Activated CD4-positive, alpha-beta T cell treated with anti-CD3 and anti-CD28 coated beads, Interleukin-2, amount 10 ng/mL, durations not matched to agents 24 days and 14 days (primary cell): ENCODE results near the gene TNNT3. TPM values are rescaled to one million over a fixed set of nuclear protein-coding genes. Genes with fewer than 3 reads are reported as not detected.
"Not testable (repeated sequence)": the region's sequence is repeated elsewhere in the genome, so short reads cannot be mapped to it uniquely, and the experiment has no call there.

Experiments
- DNase-seq: peaks from one replicate; pipeline ENCODE4 v3.0.0; 2022
- H3K27ac Mint-ChIP-seq: one replicate; pipeline ENCODE4 v1.8.0; 2022; ENCODE audit warnings: mild to moderate bottlenecking, mixed read lengths
- H3K27me3 Mint-ChIP-seq: one replicate; pipeline ENCODE4 v1.8.0; 2022; ENCODE audit warnings: mixed read lengths
- H3K36me3 Mint-ChIP-seq: one replicate; pipeline ENCODE4 v1.8.0; 2022; ENCODE audit warnings: low read depth, mild to moderate bottlenecking, mixed read lengths
- H3K4me1 Mint-ChIP-seq: one replicate; pipeline ENCODE4 v1.8.0; 2021; ENCODE audit warnings: mixed read lengths
- H3K4me3 Mint-ChIP-seq: one replicate; pipeline ENCODE4 v1.8.0; 2022; ENCODE audit warnings: mild to moderate bottlenecking, moderate library complexity, mixed read lengths
- H3K9me3 Mint-ChIP-seq: one replicate; pipeline ENCODE4 v1.8.0; 2021; ENCODE audit warnings: mixed read lengths
- intact Hi-C: fragments of 100-400 bp; cut with micrococcal nuclease; formaldehyde crosslinking; loops from one replicate; pipeline ENCODE4 v1.15.1; 2023
- total RNA-seq: library from RNA; stranded (reverse); gene quantifications from 2 replicates; pipeline ENCODE4 v1.2.3, GENCODE V29; 2022

The TNNT3 gene
- 1.1 and 1.2 TPM in 2 replicates for total RNA-seq

DNA sequence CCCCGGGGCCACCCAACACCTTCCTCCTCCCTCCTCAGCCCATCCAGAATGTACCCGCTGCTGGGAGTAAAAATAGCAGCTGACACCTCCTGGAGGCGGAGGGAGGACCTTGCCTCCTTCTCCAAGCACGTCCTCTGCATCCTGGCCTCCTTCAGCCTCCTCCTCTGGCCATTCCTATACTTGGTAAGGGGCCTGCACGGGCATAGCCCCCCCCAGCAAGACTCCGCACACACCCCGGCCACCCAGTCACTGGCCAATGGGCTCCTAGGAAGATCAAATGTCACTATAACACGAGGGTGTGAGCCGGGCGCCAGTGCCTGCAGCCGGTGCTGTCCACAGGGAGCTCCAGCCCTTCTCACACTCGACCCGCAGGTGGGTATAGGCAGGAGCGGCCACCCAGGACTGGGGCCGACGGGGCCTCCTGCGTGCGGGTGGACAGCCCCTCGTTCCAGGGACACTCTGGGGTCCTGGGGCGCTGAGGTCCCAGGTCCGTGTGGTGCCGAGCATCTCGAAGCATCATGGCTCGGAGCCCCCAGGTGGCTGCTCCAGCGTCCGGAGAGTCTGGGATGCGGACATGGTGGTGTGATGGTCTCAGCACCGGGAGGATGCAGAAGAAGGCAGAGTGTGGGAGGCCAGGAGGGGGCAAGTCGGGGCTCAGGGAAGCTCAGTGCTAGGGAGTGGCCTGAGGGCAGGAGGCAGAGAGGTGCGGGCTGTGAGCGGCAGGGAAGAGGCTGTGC is at the start of gene TNNT3:
TNNT3 (plus strand) TSS at position 313 of the 737 bp plus-strand sequence. CDS start 3,172 bp downstream, outside the sequence.
- Mint-ChIP-seq H3K4me1 (peaks cover 5% of the 10 kb centered on the region), H3K27ac (no peak within 1 kb of the TSS), H3K4me3 (no peak within 1 kb of the TSS), H3K27me3 (no peaks in the 10 kb centered on the region), H3K9me3 (peaks cover 7% of the 10 kb centered on the region), H3K36me3 (peaks cover 2% of the 10 kb centered on the region)
- intact Hi-C loops: loop anchor here (5.0 kb wide), 2 partner anchors 37 to 67 kb away; partner anchors contain the start of gene LSP1
- DNase-seq: peak; percentile 59

DNA sequence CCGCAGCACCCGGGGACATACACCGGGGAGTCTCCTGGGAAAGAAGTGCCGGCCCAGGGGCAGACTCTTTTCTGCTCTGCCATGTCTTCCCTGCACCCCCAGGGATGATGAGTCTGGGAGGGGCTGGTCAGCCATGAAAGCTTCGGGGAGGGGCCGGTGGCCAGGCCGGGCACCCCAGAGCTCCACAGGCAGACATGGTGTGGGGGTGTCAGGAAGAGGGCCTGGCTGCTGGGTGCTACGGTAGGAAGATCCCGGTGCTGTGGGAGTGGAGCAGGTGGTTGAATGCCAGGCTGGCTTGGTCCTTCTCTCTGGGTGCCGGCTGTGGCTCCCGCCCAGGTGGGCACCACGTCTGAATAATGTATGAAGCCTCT is 49.2 kb upstream of the TNNT3 start:
- H3K4me3 Mint-ChIP-seq: peak overlapping the region; percentile 39
- peaks cover 31% of the 10 kb centered on the region for H3K4me1 Mint-ChIP-seq
- H3K27ac Mint-ChIP-seq: no peak overlapping the region
- H3K27me3 Mint-ChIP-seq: no peaks in the 10 kb centered on the region
- H3K36me3 Mint-ChIP-seq: peaks cover 27% of the 10 kb centered on the region
- no peak for DNase-seq
- intact Hi-C loops: no loop called here
- H3K9me3 Mint-ChIP-seq: no peaks in the 10 kb centered on the region

DNA sequence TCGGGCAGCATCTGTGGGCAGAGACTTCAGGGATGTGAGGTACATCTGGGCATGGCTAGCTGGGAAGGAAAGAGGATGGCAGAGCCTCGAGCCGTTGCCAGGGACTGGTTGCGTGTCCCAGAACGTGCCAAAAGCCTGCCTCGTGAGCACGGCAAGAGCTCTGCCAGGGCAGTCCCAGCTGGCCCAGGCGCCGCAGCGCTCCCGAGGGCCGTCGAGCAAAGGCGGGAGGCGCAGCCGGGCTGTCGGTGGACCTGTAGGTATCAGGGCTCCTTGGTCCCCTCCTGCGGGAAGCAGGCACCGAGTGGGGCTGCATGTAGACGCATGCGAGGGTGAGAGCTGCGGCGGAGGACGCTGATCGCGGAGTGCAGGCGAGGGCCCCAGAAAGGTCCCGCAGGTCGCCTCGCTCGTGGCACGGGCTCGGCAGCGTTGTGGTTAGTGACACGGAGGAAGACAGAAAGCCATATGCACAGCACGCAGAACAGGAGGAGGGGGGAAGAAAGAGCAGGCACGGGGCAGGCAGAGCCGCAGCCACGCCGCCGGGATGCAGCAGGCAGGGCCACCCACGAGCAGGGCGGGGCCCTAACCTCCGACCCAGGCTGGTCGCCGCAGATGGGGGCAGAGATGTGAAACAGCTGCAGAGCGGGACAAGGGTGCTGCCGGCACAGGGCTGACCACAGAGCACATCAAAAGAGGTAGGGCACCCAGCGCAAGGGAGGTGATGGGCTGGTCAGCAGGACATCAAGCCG is 48.6 kb upstream of the TNNT3 start:
- Mint-ChIP-seq H3K27me3 (no peaks in the 10 kb centered on the region), H3K27ac (peak overlapping the region; percentile 48), H3K4me1 (peaks cover 30% of the 10 kb centered on the region), H3K4me3 (peak overlapping the region; percentile 39), H3K9me3 (no peaks in the 10 kb centered on the region), H3K36me3 (peaks cover 23% of the 10 kb centered on the region)
- DNase-seq: peak; percentile 76
- intact Hi-C loops: no loop called here

DNA sequence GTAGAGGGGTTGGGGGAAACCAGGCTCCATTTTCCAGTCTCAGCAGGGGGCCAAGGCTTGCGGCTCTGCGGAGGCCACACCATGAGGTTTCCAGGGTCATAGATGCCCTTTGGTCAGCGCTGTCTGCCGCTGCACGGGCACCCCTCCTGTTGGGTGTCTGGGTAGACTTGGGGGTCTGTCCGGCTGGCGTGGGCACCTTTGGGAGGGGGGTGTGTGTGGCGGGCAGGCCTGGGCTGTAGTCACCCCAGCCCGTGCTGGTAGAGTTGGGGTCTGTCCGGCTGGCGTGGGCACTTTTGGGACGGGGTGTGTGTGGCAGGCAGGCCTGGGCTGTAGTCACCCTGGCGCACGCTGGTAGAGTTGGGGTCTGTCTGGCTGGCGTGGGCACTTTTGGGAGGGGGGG is 48.0 kb upstream of the TNNT3 start:
- no peak overlapping the region for H3K27ac Mint-ChIP-seq
- peaks cover 30% of the 10 kb centered on the region for H3K4me1 Mint-ChIP-seq
- no peaks in the 10 kb centered on the region for H3K9me3 Mint-ChIP-seq
- no peaks in the 10 kb centered on the region for H3K27me3 Mint-ChIP-seq
- H3K4me3 Mint-ChIP-seq: no peak overlapping the region
- no peak for DNase-seq
- intact Hi-C loops: no loop called here
- H3K36me3 Mint-ChIP-seq: peaks cover 19% of the 10 kb centered on the region

DNA sequence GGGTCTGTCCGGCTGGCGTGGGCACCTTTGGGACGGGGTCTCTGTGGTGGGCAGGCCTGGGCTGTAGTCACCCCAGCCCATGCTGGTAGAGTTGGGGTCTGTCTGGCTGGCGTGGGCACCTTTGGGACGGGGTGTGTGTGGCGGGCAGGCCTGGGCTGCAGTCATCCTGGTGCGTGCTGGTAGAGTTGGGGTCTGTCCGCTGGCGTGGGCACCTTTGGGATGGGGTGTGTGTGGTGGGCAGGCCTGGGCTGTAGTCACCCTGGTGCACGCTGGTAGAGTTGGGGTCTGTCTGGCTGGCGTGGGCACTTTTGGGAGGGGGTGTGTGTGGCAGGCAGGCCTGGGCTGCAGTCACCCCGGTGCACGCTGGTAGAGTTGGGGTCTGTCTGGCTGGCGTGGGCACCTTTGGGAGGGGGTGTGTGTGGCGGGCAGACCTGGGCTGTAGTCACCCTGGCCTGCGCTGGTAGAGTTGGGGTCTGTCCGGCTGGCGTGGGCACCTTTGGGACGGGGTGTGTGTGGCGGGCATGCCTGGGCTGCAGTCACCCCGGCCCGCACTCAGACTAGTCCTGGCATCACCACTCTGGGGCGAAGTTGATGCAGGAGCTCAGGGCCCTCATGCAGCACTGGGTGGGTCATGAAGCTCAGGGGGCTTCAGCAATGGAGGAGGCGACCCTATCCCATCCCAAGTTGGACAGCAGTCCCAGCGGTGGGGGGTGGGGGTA is 47.1 kb upstream of the TNNT3 start:
- DNase-seq: no peak
- Mint-ChIP-seq H3K27me3 (no peaks in the 10 kb centered on the region), H3K27ac (peak overlapping the region; percentile 45), H3K4me1 (peaks cover 28% of the 10 kb centered on the region), H3K36me3 (peaks cover 17% of the 10 kb centered on the region), H3K9me3 (no peaks in the 10 kb centered on the region), H3K4me3 (no peak overlapping the region)
- intact Hi-C loops: no loop called here

DNA sequence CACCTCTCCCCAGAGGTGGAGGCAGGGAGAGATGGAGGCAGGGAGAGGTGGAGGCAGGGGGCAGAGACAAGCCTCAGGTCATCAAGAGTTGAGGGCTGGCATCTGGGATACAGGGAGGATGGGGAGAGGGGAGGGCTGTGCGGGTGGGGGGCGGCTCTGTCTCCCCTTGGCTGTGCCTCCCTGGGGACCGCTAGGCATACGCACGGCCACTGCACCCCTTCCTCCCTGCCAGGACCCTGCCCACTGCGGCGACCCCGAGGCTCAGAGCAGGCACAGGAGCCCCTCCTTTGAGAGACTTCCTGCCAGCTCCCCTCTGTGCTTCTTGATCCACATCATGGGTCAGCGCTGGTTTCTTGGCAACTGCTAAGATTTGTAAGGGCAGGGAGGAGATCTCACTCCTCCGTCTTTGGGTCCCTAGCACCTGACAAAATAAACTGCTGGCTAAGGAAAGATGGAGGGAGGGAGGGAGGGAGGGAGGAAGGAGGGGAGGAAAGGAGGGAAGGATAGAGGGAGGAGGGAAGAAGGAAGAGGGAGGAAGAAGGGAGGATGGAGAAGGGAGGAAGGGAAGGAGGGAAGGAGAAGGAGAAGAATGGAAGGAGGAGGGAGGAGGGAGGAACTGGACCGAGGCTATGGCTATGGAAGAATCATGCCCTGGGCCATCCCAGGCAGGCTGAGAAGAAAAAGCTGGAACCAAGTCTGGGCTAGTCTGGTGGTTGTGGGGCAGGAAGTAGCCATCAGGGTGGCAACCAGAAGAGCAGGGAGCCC is 46.3 kb upstream of the TNNT3 start:
- H3K4me1 Mint-ChIP-seq: peaks cover 30% of the 10 kb centered on the region
- peak overlapping the region; percentile 45 for H3K27ac Mint-ChIP-seq
- DNase-seq: no peak
- H3K36me3 Mint-ChIP-seq: peaks cover 13% of the 10 kb centered on the region
- H3K4me3 Mint-ChIP-seq: no peak overlapping the region
- no peaks in the 10 kb centered on the region for H3K27me3 Mint-ChIP-seq
- H3K9me3 Mint-ChIP-seq: no peaks in the 10 kb centered on the region
- intact Hi-C loops: no loop called here

DNA sequence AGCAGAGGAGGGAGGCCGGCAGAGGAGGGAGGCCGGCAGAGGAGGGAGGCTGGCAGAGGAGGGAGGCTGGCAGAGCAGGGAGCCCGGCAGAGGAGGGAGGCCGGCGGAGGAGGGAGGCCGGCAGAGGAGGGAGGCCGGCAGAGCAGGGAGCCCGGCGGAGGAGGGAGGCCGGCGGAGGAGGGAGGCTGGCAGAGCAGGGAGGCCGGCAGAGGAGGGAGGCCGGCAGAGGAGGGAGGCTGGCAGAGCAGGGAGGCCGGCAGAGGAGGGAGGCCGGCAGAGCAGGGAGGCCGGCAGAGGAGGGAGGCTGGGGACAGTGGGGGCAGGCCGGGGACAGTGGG is 45.7 kb upstream of the TNNT3 start:
- H3K4me3 Mint-ChIP-seq, H3K27ac Mint-ChIP-seq, intact Hi-C loops, H3K9me3 Mint-ChIP-seq, DNase-seq, H3K27me3 Mint-ChIP-seq: not testable (repeated sequence)
- peaks cover 30% of the 10 kb centered on the region for H3K4me1 Mint-ChIP-seq
- peaks cover 13% of the 10 kb centered on the region for H3K36me3 Mint-ChIP-seq

DNA sequence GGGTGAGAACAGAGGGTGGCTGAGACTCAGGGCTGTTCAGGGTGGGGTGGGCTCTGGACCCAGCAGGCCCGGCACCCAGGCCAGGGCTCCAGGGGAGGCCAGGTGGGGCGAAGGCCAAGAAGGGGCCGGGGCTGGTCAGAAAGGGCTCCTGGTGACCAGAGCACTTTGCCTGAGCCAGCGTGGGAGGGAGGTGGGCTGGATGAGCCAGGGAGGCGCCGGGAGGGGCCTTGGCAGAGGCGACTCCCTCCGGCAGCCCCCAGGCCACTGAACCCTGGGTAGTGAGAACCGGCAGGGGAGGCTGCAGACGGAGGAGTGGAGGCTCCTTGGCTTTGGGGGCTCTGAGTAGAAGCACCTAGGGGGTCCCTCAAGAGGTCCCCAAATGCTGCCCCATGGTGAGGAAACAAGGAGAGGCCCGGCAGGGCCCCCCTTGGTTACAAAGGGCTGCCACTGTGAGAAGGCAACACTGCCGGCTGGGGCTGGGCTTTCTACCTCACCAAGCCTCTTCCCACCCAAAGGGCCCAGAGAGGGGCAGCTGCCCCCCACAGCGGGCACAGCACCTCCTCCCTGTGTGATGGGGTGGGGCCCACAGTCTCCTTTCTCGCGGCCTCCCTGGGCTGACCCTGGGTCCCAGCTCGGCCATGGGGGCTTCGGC is 44.9 kb upstream of the TNNT3 start:
- H3K4me3 Mint-ChIP-seq, DNase-seq, H3K36me3 Mint-ChIP-seq, intact Hi-C loops, H3K9me3 Mint-ChIP-seq, H3K27me3 Mint-ChIP-seq, H3K27ac Mint-ChIP-seq: not testable (repeated sequence)
- peaks cover 22% of the 10 kb centered on the region for H3K4me1 Mint-ChIP-seq

DNA sequence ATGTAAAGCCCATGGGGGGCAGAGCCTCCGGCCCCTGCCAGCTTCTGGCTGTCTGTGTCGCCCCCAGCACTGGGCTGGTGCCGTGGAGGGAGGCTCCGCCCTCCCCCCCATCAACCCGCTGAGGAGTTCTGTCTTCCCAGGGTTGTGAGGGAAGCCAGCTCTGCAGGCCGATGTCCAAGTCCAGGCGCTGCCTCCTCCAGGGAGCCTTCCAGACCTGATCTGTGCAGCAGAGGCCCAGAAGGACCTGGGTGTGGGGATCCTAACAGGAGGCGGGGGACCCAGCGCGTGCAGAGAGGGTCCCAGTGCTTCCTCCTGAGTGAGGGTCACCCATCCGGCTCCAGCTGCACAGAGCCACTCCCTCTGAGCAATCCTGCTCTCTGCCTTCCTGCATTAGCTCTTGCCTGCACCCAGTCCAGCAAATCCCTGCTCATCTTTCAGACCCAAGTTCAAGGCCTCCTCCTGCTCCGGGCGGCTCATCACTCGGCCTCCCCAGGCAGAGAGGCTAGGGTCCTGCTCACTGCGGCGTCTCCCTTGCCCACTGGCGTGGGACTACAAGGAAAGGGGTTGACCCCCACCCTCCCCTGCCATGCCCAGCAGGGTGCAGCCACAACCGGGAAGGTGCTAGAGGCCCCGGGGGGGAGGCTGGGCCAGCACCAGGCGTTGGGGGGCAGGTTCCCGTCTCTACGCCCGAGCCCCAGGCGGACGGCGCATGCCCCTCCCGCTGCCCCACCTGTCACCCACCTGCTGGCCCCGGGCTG is 44.2 kb upstream of the TNNT3 start:
- Mint-ChIP-seq H3K27me3 (no peaks in the 10 kb centered on the region), H3K36me3 (peaks cover 5% of the 10 kb centered on the region), H3K9me3 (no peaks in the 10 kb centered on the region), H3K4me1 (peaks cover 21% of the 10 kb centered on the region), H3K27ac (no peak overlapping the region), H3K4me3 (no peak overlapping the region)
- intact Hi-C loops: no loop called here
- DNase-seq: no peak

DNA sequence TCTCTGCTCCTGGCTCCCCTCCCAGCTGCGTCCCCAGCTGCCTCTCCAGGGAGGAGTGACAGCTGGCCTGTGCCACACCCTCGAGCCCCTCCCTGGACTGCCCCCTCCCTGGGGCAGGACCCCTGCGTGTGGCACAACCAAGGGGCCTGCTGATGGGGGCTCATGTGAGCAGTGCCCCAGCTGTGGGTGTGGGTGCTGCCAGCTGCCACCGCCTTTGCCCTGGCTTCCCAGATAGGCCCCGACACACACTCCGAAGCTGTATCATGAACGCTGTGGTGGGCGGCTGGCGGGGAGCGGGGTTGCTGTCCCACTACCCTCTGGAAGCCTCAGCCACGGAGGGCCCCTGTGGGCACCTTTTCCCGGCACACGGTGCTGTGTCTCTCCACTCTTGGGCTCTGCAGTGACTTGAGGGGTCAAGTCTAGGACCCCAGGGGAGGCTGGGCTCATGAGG is 43.6 kb upstream of the TNNT3 start:
- H3K4me3 Mint-ChIP-seq, H3K9me3 Mint-ChIP-seq, H3K27ac Mint-ChIP-seq, H3K36me3 Mint-ChIP-seq, intact Hi-C loops, H3K27me3 Mint-ChIP-seq, DNase-seq: not testable (repeated sequence)
- H3K4me1 Mint-ChIP-seq: peaks cover 17% of the 10 kb centered on the region

DNA sequence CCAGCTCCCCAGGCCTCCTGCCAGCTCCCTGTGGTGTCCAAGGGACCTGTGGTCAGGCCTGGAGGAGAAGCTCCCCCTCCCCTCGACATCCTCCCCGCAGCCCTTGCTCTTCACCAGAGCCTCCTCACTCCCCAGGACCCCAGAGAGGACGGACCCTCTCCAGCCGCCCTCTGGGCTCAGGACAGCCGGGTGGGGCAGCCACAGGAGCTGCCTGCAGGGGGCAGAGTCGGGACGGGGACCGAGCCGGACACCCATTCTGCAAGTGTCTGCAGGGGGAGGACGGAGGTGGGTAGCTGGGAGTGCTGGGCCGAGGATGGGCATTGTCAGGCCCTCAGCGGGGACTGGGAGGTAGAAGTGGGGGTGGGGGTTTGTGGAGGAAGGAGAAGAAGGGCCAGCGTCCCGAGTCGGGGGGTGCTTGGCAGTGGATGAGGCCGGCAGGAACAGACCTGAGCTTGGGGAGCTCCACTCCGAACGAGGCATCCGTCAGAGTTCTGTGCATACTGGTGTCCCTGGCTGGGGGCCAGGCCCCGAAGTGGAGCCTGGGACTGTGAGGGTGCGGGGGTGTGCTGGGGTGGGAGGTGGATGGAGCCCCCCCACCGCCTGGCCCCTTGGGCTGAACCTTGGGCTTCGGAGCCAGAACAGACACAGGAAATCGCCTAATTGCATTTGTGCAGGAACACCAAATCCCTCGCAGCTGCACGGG is 43.0 kb upstream of the TNNT3 start:
- peaks cover 13% of the 10 kb centered on the region for H3K4me1 Mint-ChIP-seq
- H3K36me3 Mint-ChIP-seq: peaks cover 2% of the 10 kb centered on the region
- no peak overlapping the region for H3K4me3 Mint-ChIP-seq
- no peak overlapping the region for H3K27ac Mint-ChIP-seq
- no peak for DNase-seq
- intact Hi-C loops: no loop called here
- H3K27me3 Mint-ChIP-seq: no peaks in the 10 kb centered on the region
- H3K9me3 Mint-ChIP-seq: no peaks in the 10 kb centered on the region
